Activated CD4-positive, alpha-beta memory T cell treated with anti-CD3 and anti-CD28 coated beads, Interleukin-2, amount 10 ng/mL, durations not matched to agents 7 days and 5 days (primary cell): ENCODE data around the gene MYO1D. TPM values are rescaled to one million over a fixed set of nuclear protein-coding genes. Genes with fewer than 3 reads are reported as not detected.

Experiments
- CTCF ChIA-PET: fragments of 350-600 bp; sonication (Branson Sonifier 250); formaldehyde crosslinking; loops from one replicate; lab custom pipeline; 2021; ENCODE audit warnings: antibody characterized with exemption, inconsistent platforms; lab: Charles Lee
- POLR2A ChIA-PET: fragments of 350-600 bp; sonication (Branson Sonifier 250); formaldehyde crosslinking; loops from one replicate; lab custom pipeline; 2021; ENCODE audit warnings: antibody characterized with exemption; lab: Charles Lee
- DNase-seq: peaks from one replicate; pipeline ENCODE4 v3.0.0-alpha.2; 2020
- H3K27ac Mint-ChIP-seq: one replicate; pipeline ENCODE4 v1.8.0; 2021; ENCODE audit warnings: mild to moderate bottlenecking, mixed read lengths
- H3K27me3 Mint-ChIP-seq: one replicate; pipeline ENCODE4 v1.8.0; 2021; ENCODE audit warnings: mixed read lengths
- H3K36me3 Mint-ChIP-seq: one replicate; pipeline ENCODE4 v1.8.0; 2021; ENCODE audit warnings: low read depth, mixed read lengths
- H3K4me1 Mint-ChIP-seq: one replicate; pipeline ENCODE4 v1.8.0; 2021; ENCODE audit warnings: mixed read lengths
- H3K4me3 Mint-ChIP-seq: one replicate; pipeline ENCODE4 v1.8.0; 2021; ENCODE audit warnings: mild to moderate bottlenecking, mixed read lengths
- H3K9me3 Mint-ChIP-seq: one replicate; pipeline ENCODE4 v1.8.0; 2021; ENCODE audit warnings: mixed read lengths
- total RNA-seq, 2 experiments: library from RNA; stranded (reverse); gene quantifications; one replicate each; pipeline ENCODE4 v1.2.3, GENCODE V29; 2021

Gene MYO1D
- total RNA-seq, 2 experiments from 2014 or later: 8.3 to 11.1 TPM

- H3K4me1 Mint-ChIP-seq: peaks cover 4% of the 10 kb centered on the region
- POLR2A ChIA-PET: no interaction called here
- no peaks in the 10 kb centered on the region for H3K36me3 Mint-ChIP-seq
- no peaks in the 10 kb centered on the region for H3K27me3 Mint-ChIP-seq
- H3K9me3 Mint-ChIP-seq: no peaks in the 10 kb centered on the region
- no peak overlapping the region for H3K27ac Mint-ChIP-seq
- CTCF ChIA-PET: interaction anchor here (1.0 kb wide), 1 partner anchor 119 kb away, joined by 6 read pairs; no protein-coding TSS in a partner anchor
- no peak for DNase-seq
- no peak overlapping the region for H3K4me3 Mint-ChIP-seq
These were observed 274.5 kb downstream of the MYO1D start for GRCh38 chr17:32602396-32602795.

GRCh38 chr17:32601866-32602265, 275.1 kb downstream of the MYO1D start:
- no peak overlapping the region for H3K27ac Mint-ChIP-seq
- no peaks in the 10 kb centered on the region for H3K9me3 Mint-ChIP-seq
- POLR2A ChIA-PET: no interaction called here
- H3K36me3 Mint-ChIP-seq: no peaks in the 10 kb centered on the region
- no peak for DNase-seq
- CTCF ChIA-PET: interaction anchor here (0.9 kb wide), 1 partner anchor 25 kb away, joined by 6 read pairs; no protein-coding TSS in a partner anchor
- no peak overlapping the region for H3K4me3 Mint-ChIP-seq
- H3K27me3 Mint-ChIP-seq: no peaks in the 10 kb centered on the region
- H3K4me1 Mint-ChIP-seq: peaks cover 8% of the 10 kb centered on the region

GRCh38 chr17:32596628-32597027, 280.3 kb downstream of the MYO1D start:
- Mint-ChIP-seq H3K27ac (no peak overlapping the region), H3K4me3 (no peak overlapping the region), H3K4me1 (peaks cover 31% of the 10 kb centered on the region), H3K9me3 (no peaks in the 10 kb centered on the region), H3K36me3 (no peaks in the 10 kb centered on the region), H3K27me3 (no peaks in the 10 kb centered on the region)
- POLR2A ChIA-PET: no interaction called here
- CTCF ChIA-PET: interaction anchor here (1.0 to 1.5 kb wide), 3 partner anchors 11 to 128 kb away, joined by 3 to 4 read pairs (median 4); no protein-coding TSS in a partner anchor
- no peak for DNase-seq

- POLR2A ChIA-PET: no interaction called here
- CTCF ChIA-PET: interaction anchor here (1.0 to 1.5 kb wide), 5 partner anchors 12 to 134 kb away, joined by 3 to 6 read pairs (median 4); no protein-coding TSS in a partner anchor
- no peaks in the 10 kb centered on the region for H3K27me3 Mint-ChIP-seq
- no peaks in the 10 kb centered on the region for H3K9me3 Mint-ChIP-seq
- H3K27ac Mint-ChIP-seq: no peak overlapping the region
- no peaks in the 10 kb centered on the region for H3K36me3 Mint-ChIP-seq
- no peak for DNase-seq
- H3K4me1 Mint-ChIP-seq: peaks cover 31% of the 10 kb centered on the region
- no peak overlapping the region for H3K4me3 Mint-ChIP-seq
These were observed 280.7 kb downstream of the MYO1D start for GRCh38 chr17:32596206-32596605.

GRCh38 chr17:32593003-32593402, 283.9 kb downstream of the MYO1D start:
- ChIA-PET CTCF (no interaction called here), POLR2A (no interaction called here)
- no peaks in the 10 kb centered on the region for H3K9me3 Mint-ChIP-seq
- no peak for DNase-seq
- no peak overlapping the region for H3K27ac Mint-ChIP-seq
- no peak overlapping the region for H3K4me3 Mint-ChIP-seq
- peaks cover 27% of the 10 kb centered on the region for H3K4me1 Mint-ChIP-seq
- no peaks in the 10 kb centered on the region for H3K27me3 Mint-ChIP-seq
- H3K36me3 Mint-ChIP-seq: no peaks in the 10 kb centered on the region

GRCh38 chr17:32591405-32591804, 285.5 kb downstream of the MYO1D start:
- ChIA-PET POLR2A (no interaction called here), CTCF (no interaction called here)
- H3K27me3 Mint-ChIP-seq: no peaks in the 10 kb centered on the region

GRCh38 chr17:32590974-32591373, 285.9 kb downstream of the MYO1D start:
- no peak for DNase-seq
- Mint-ChIP-seq H3K4me1 (peaks cover 14% of the 10 kb centered on the region), H3K4me3 (no peak overlapping the region), H3K27me3 (no peaks in the 10 kb centered on the region), H3K27ac (no peak overlapping the region), H3K36me3 (no peaks in the 10 kb centered on the region), H3K9me3 (no peaks in the 10 kb centered on the region)
- ChIA-PET CTCF (no interaction called here), POLR2A (no interaction called here)

More at GRCh38 chr17:32591405-32591804, 285.5 kb downstream of the MYO1D start:
- H3K4me1 Mint-ChIP-seq: peaks cover 18% of the 10 kb centered on the region
- no peak overlapping the region for H3K27ac Mint-ChIP-seq
- DNase-seq: no peak
- no peaks in the 10 kb centered on the region for H3K9me3 Mint-ChIP-seq
- H3K4me3 Mint-ChIP-seq: no peak overlapping the region
- no peaks in the 10 kb centered on the region for H3K36me3 Mint-ChIP-seq

GRCh38 chr17:32588982-32589381, 287.9 kb downstream of the MYO1D start:
- POLR2A ChIA-PET: interaction anchor here (0.6 kb wide), 1 partner anchor 11 kb away, joined by 3 read pairs; no protein-coding TSS in a partner anchor
- CTCF ChIA-PET: interaction anchor here (1.1 kb wide), 1 partner anchor 102 kb away, joined by 4 read pairs; the partner anchor contains the start of gene CDK5R1

GRCh38 chr17:32588135-32588534, 288.8 kb downstream of the MYO1D start:
- H3K36me3 Mint-ChIP-seq: no peaks in the 10 kb centered on the region
- no peak overlapping the region for H3K4me3 Mint-ChIP-seq
- CTCF ChIA-PET: no interaction called here
- POLR2A ChIA-PET: no interaction called here
- no peak for DNase-seq
- H3K9me3 Mint-ChIP-seq: peaks cover 8% of the 10 kb centered on the region
- H3K27me3 Mint-ChIP-seq: no peaks in the 10 kb centered on the region
- no peak overlapping the region for H3K27ac Mint-ChIP-seq
- H3K4me1 Mint-ChIP-seq: no peaks in the 10 kb centered on the region

More at GRCh38 chr17:32588982-32589381, 287.9 kb downstream of the MYO1D start:
- Mint-ChIP-seq H3K36me3 (no peaks in the 10 kb centered on the region), H3K4me1 (no peaks in the 10 kb centered on the region), H3K27me3 (no peaks in the 10 kb centered on the region), H3K9me3 (peaks cover 1% of the 10 kb centered on the region), H3K27ac (no peak overlapping the region), H3K4me3 (no peak overlapping the region)
- no peak for DNase-seq

- DNase-seq: no peak
- Mint-ChIP-seq H3K27ac (no peak overlapping the region), H3K4me3 (no peak overlapping the region), H3K27me3 (no peaks in the 10 kb centered on the region), H3K9me3 (peaks cover 10% of the 10 kb centered on the region), H3K4me1 (no peaks in the 10 kb centered on the region), H3K36me3 (no peaks in the 10 kb centered on the region)
- POLR2A ChIA-PET: no interaction called here
- CTCF ChIA-PET: no interaction called here
These were observed 290.3 kb downstream of the MYO1D start for GRCh38 chr17:32586666-32587065.

- CTCF ChIA-PET: no interaction called here
- POLR2A ChIA-PET: no interaction called here
- H3K27me3 Mint-ChIP-seq: peaks cover 2% of the 10 kb centered on the region
- H3K4me3 Mint-ChIP-seq: no peak overlapping the region
- H3K27ac Mint-ChIP-seq: no peak overlapping the region
- H3K4me1 Mint-ChIP-seq: no peaks in the 10 kb centered on the region
- DNase-seq: no peak
- no peaks in the 10 kb centered on the region for H3K36me3 Mint-ChIP-seq
- peaks cover 20% of the 10 kb centered on the region for H3K9me3 Mint-ChIP-seq
These were observed 292.1 kb downstream of the MYO1D start for GRCh38 chr17:32584792-32585191.

GRCh38 chr17:32583053-32583452, 293.9 kb downstream of the MYO1D start:
- H3K4me1 Mint-ChIP-seq: no peaks in the 10 kb centered on the region
- H3K9me3 Mint-ChIP-seq: peaks cover 20% of the 10 kb centered on the region
- peaks cover 2% of the 10 kb centered on the region for H3K27me3 Mint-ChIP-seq

GRCh38 chr17:32575852-32576251, 301.1 kb downstream of the MYO1D start:
- ChIA-PET POLR2A (interaction anchor here (1.0 kb wide), 1 partner anchor 17 kb away, joined by 3 read pairs; no protein-coding TSS in a partner anchor), CTCF (interaction anchor here (1.0 kb wide), 1 partner anchor 114 kb away, joined by 3 read pairs; no protein-coding TSS in a partner anchor)
- Mint-ChIP-seq H3K36me3 (no peaks in the 10 kb centered on the region), H3K4me1 (peaks cover 16% of the 10 kb centered on the region), H3K9me3 (peaks cover 4% of the 10 kb centered on the region), H3K27ac (no peak overlapping the region), H3K4me3 (no peak overlapping the region), H3K27me3 (no peaks in the 10 kb centered on the region)
- DNase-seq: no peak

More at GRCh38 chr17:32583053-32583452, 293.9 kb downstream of the MYO1D start:
- no peak overlapping the region for H3K27ac Mint-ChIP-seq
- no peak for DNase-seq
- CTCF ChIA-PET: no interaction called here
- no peaks in the 10 kb centered on the region for H3K36me3 Mint-ChIP-seq
- POLR2A ChIA-PET: interaction anchor here (0.7 kb wide), 1 partner anchor 135 kb away, joined by 3 read pairs; no protein-coding TSS in a partner anchor
- no peak overlapping the region for H3K4me3 Mint-ChIP-seq

GRCh38 chr17:32570081-32570396, 306.9 kb downstream of the MYO1D start:
- no peak overlapping the region for H3K27ac Mint-ChIP-seq

More at GRCh38 chr17:32570081-32570396, 306.9 kb downstream of the MYO1D start:
- no peak overlapping the region for H3K4me3 Mint-ChIP-seq
- no peaks in the 10 kb centered on the region for H3K27me3 Mint-ChIP-seq
- DNase-seq: no peak
- POLR2A ChIA-PET: interaction anchor here (1.6 kb wide), 1 partner anchor 83 kb away, joined by 3 read pairs; the partner anchor contains the start of gene CDK5R1
- no peaks in the 10 kb centered on the region for H3K36me3 Mint-ChIP-seq
- H3K9me3 Mint-ChIP-seq: no peaks in the 10 kb centered on the region
- CTCF ChIA-PET: no interaction called here
- H3K4me1 Mint-ChIP-seq: peaks cover 19% of the 10 kb centered on the region
